K562 (cell line): ENCODE data around the gene MLLT6. TPM values are rescaled to one million over a fixed set of nuclear protein-coding genes. Genes with fewer than 3 reads are reported as not detected.

ENCODE experiments used
- HMGN3 ChIP-seq: IDR thresholded peaks from 2 replicates; pipeline ENCODE4 v1.6.1; 2011; ENCODE audit warnings: borderline replicate concordance, low read depth, mild to moderate bottlenecking, mixed read lengths, low read length; ENCODE audit not compliant: insufficient read length; ENCODE audit errors: extremely low read depth
- HNRNPH1 ChIP-seq: fragments of 200-400 bp; formaldehyde crosslinking; optimal IDR thresholded peaks from 2 replicates; pipeline ENCODE3; 2017; ENCODE audit warnings: low read depth, mild to moderate bottlenecking, low read length, moderate library complexity
- NBN ChIP-seq: fragments of 450-650 bp; IDR thresholded peaks from 2 replicates; pipeline ENCODE4 v1.6.1; 2016; ENCODE audit warnings: low read depth, mild to moderate bottlenecking
- NR4A1 ChIP-seq, 2 experiments: fragments of 250-450 bp in 1 of 2; fragments of 450-650 bp in 1 of 2; sonication (Bioruptor Pico) in 1 of 2; IDR thresholded peaks; 2 replicates each; pipeline versions ENCODE4 v1.4.0 to v1.6.1; 2016 to 2020; ENCODE audit warnings: mild to moderate bottlenecking in 2 of 2, missing compliant biosample characterization in 1 of 2, missing genetic modification characterization in 1 of 2, moderate library complexity in 1 of 2
- RAD21 ChIP-seq, 2 experiments: fragments of 250-450 bp in 1 of 2; fragments of 450-650 bp in 1 of 2; sonication (Bioruptor Pico) in 1 of 2; formaldehyde crosslinking in 1 of 2; IDR thresholded peaks in 1 of 2; conservative IDR thresholded peaks in 1 of 2; 2 replicates each; pipeline versions ENCODE4 v1.4.0 to v1.8.0; 2020 to 2022; ENCODE audit warnings: mild to moderate bottlenecking in 2 of 2, moderate library complexity in 1 of 2
- RCOR1 ChIP-seq, 2 experiments: IDR thresholded peaks; 2 replicates each; pipeline ENCODE4 v1.6.1; 2012; ENCODE audit warnings: low read depth in 2 of 2, low read length in 2 of 2, borderline replicate concordance in 1 of 2, improper control_type of control experiment in 1 of 2
- SREBF2 ChIP-seq: sonication (generic); formaldehyde crosslinking; IDR thresholded peaks from 2 replicates; pipeline ENCODE4 v1.4.0; 2020; ENCODE audit warnings: mild to moderate bottlenecking, missing genetic modification reagents
- SRSF7 ChIP-seq: fragments of 200-400 bp; formaldehyde crosslinking; optimal IDR thresholded peaks from 2 replicates; pipeline ENCODE3; 2017; ENCODE audit warnings: mild to moderate bottlenecking, low read depth, low read length
- ZBTB40 ChIP-seq, 2 experiments: fragments of 450-650 bp in 1 of 2; sonication (generic) in 1 of 2; formaldehyde crosslinking in 1 of 2; IDR thresholded peaks; 2 replicates each; pipeline versions ENCODE4 v1.7.1 to v1.9.0; 2016 to 2022; ENCODE audit warnings: inconsistent platforms in 1 of 2, mild to moderate bottlenecking in 1 of 2, missing genetic modification reagents in 1 of 2
- ZNF165 ChIP-seq: fragments of 250-450 bp; sonication (Bioruptor Pico); IDR thresholded peaks from 2 replicates; pipeline ENCODE4 v1.4.0; 2020; ENCODE audit warnings: borderline replicate concordance
- ZNF274 ChIP-seq: IDR thresholded peaks from 2 replicates; pipeline ENCODE4 v1.6.1; 2011; ENCODE audit warnings: low read depth, mild to moderate bottlenecking, low read length, moderate library complexity, borderline replicate concordance
- ZSCAN32 ChIP-seq: fragments of 450-650 bp; formaldehyde crosslinking; IDR thresholded peaks from 2 replicates; pipeline ENCODE4 v1.4.0; 2020; ENCODE audit warnings: mild to moderate bottlenecking, moderate library complexity
- polyA plus RNA-seq, 8 experiments: library from polyadenylated mRNA; depleted of rRNA in 4 of 8; stranded (reverse) in 5 of 8; unstranded in 3 of 8; fragments of >200 nt; fragmentation: Nextera tagmentation in 2 of 8; fragmentation: Illumina TruSeq in 1 of 8; extraction: Ambion mirVana in 2 of 8; extraction: Trizol in 1 of 8; gene quantifications; 2 replicates each; pipeline versions ENCODE4 v1.2.1 to v1.2.3, GENCODE V29; 2011 to 2014; ENCODE audit warnings: inconsistent platforms in 1 of 8, missing spikeins in 1 of 8
- total RNA-seq, 7 experiments: library from RNA; depleted of rRNA in 6 of 7; stranded (reverse); fragments of >200 nt in 6 of 7; fragmentation: Illumina TruSeq in 2 of 7; extraction: Trizol in 2 of 7; gene quantifications; 2 replicates each; pipeline versions ENCODE4 v1.2.1 to v1.2.3, GENCODE V29; 2011 to 2021; ENCODE audit warnings: low replicate concordance in 1 of 7
- TF ChIP-seq, protein P1 (sequence below): fragments of 250-450 bp; sonication (Bioruptor Pico); IDR thresholded peaks from 2 replicates; pipeline ENCODE4 v1.4.0; 2020; ENCODE audit warnings: mild to moderate bottlenecking, moderate library complexity

The MLLT6 gene
- total and polyA plus RNA-seq, 9 of the 15 experiments (the other 6 are each of a cell fraction or from before 2014, with no cell fraction given): 3.1 to 71.7 (median 30.0) TPM

DNA sequence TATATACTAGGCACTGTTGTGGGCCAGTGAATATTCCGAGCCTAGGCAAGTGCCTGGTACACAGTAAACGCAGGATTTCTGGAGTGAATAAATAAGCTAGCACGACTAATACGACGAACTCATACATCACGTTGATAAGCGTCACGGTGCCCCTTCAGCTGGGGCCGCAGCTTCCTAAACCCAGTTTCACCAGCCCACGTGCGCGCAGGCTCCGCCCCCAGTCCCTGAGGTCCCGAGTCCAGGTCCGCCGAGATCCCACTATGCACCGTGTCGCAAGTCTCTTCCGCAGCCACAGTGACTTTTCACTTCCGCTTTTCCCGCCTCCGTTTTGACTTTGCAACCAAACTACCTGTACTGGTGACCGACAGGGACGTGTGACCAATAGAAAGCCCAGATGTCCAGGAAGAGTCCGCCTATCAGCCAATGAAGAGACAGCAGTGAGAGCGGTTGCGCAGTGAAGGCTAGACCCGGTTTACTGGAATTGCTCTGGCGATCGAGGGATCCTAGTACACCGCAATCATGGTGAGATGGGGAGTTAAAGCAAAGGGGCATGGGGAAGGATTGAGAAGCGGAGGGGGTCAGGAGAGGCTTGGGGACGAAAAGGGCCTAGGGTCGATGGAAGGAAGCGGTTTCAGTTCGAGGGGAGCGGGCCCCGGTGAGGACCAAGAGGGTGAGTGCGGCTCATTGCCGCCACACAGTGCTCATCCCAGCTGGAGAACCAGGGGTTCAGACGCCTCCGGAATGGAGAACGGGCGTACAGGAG, 47.4 kb downstream of the MLLT6 start, which contains the start of gene PSMB3 (continued):
- TF ChIP-seq, protein P1, sequence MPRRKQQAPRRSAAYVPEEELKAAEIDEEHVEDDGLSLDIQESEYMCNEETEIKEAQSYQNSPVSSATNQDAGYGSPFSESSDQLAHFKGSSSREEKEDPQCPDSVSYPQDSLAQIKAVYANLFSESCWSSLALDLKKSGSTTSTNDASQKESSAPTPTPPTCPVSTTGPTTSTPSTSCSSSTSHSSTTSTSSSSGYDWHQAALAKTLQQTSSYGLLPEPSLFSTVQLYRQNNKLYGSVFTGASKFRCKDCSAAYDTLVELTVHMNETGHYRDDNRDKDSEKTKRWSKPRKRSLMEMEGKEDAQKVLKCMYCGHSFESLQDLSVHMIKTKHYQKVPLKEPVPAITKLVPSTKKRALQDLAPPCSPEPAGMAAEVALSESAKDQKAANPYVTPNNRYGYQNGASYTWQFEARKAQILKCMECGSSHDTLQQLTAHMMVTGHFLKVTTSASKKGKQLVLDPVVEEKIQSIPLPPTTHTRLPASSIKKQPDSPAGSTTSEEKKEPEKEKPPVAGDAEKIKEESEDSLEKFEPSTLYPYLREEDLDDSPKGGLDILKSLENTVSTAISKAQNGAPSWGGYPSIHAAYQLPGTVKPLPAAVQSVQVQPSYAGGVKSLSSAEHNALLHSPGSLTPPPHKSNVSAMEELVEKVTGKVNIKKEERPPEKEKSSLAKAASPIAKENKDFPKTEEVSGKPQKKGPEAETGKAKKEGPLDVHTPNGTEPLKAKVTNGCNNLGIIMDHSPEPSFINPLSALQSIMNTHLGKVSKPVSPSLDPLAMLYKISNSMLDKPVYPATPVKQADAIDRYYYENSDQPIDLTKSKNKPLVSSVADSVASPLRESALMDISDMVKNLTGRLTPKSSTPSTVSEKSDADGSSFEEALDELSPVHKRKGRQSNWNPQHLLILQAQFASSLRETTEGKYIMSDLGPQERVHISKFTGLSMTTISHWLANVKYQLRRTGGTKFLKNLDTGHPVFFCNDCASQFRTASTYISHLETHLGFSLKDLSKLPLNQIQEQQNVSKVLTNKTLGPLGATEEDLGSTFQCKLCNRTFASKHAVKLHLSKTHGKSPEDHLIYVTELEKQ (CRISPR knock-in tag): no peak
- TF ChIP-seq SREBF2 (CRISPR knock-in tag) (0 out of 2 replicates have a peak, but pooled peaks have one; percentile 44), ZNF274 (no peak), SRSF7 (no peak), ZSCAN32 (CRISPR knock-in tag) (no peak), RCOR1 (IDR thresholded peaks at IDR 0.05; ENCODE audit: borderline replicate concordance in 1 of 2, low read depth in 2 of 2, low read length in 2 of 2) (no peak), HMGN3 (no peak), HNRNPH1 (no peak), ZBTB40 (IDR thresholded peaks at IDR 0.05) (peak; percentile 92), ZBTB40 (CRISPR knock-in tag; IDR thresholded peaks at IDR 0.05) (no peak), NBN (no peak), RAD21 (CRISPR knock-in tag; conservative IDR thresholded peaks at IDR 0.05 in 1 of 2, IDR thresholded peaks at IDR 0.05 in 1 of 2) (no peak), ZNF165 (CRISPR knock-in tag) (no peak), NR4A1 (CRISPR knock-in tag; IDR thresholded peaks at IDR 0.05) (0 out of 2 replicates have a peak, but pooled peaks have one; percentile 53), NR4A1 (tag; IDR thresholded peaks at IDR 0.05) (no peak)
